Skin of body (tissue), 3 donors: ENCODE data around the gene ERCC3. TPM values are rescaled to one million over a fixed set of nuclear protein-coding genes. Genes with fewer than 3 reads are reported as not detected.
A peak's percentile ranks its signal among the peaks of the same experiment; 100 is the strongest.
"Not testable (repeated sequence)": the region's sequence is repeated elsewhere in the genome, so short reads cannot be mapped to it uniquely, and the experiment has no call there.

Experiments used
- DNase-seq: peaks from one replicate; lab custom pipeline; 2025; lab: John Stamatoyannopoulos, UW
- small RNA-seq: library from RNA; depleted of rRNA; stranded (forward); fragments of <200 nt; gene quantifications from one replicate; pipeline ENCODE3, GENCODE V24; 2014; ENCODE audit warnings: low replicate concordance
- total RNA-seq: library from RNA; depleted of rRNA; stranded (reverse); fragments of >200 nt; gene quantifications from one replicate; pipeline ENCODE4 v1.2.3, GENCODE V29; 2014

ERCC3 gene
- total RNA-seq, 1 donor from 2014 or later: 30.6 TPM

- DNase-seq: no peak
These were observed 67.3 kb downstream of the ERCC3 start for GRCh38 chr2:127226520-127227263.

GRCh38 chr2:127226132-127226519 lies 67.8 kb downstream of the ERCC3 start:
- no peak for DNase-seq

- DNase-seq: no peak
These were observed 68.6 kb downstream of the ERCC3 start for GRCh38 chr2:127225186-127225960.

- not testable (repeated sequence) for DNase-seq
These were observed 69.8 kb downstream of the ERCC3 start for GRCh38 chr2:127224135-127224534.

GRCh38 chr2:127220768-127221527 lies 73.0 kb downstream of the ERCC3 start:
- DNase-seq: no peak

- peak; percentile 32 for DNase-seq
These were observed 73.7 kb downstream of the ERCC3 start, which contains the start of gene CYP27C1 for GRCh38 chr2:127220102-127220767. Gene CYP27C1, minus strand, starts transcription at chr2:127220299. Its CDS starts 29 bp downstream, at chr2:127220270.

- peak; percentile 24 for DNase-seq
These were observed 74.5 kb downstream of the ERCC3 start for GRCh38 chr2:127219171-127220070.

- no peak for DNase-seq
These were observed 75.2 kb downstream of the ERCC3 start for GRCh38 chr2:127218812-127219170.

GRCh38 chr2:127217470-127218325 lies 76.2 kb downstream of the ERCC3 start:
- no peak for DNase-seq

GRCh38 chr2:127216593-127216992 lies 77.4 kb downstream of the ERCC3 start:
- DNase-seq: no peak

- DNase-seq: no peak
These were observed 77.8 kb downstream of the ERCC3 start for GRCh38 chr2:127216095-127216494.

- DNase-seq: not testable (repeated sequence)
These were observed 79.7 kb downstream of the ERCC3 start for GRCh38 chr2:127214201-127214600.

- no peak for DNase-seq
These were observed 85.6 kb downstream of the ERCC3 start for GRCh38 chr2:127208313-127208712.

Small RNA genes lying within 50 kb of the gene (small RNA-seq; reads per million reads assigned to genes)
- gene RNU6-1147P: not detected

Other genes starting within 250 kb of the ERCC3 start
- 98.8 TPM for gene BIN1, start 187.0 kb downstream of the ERCC3 start, total RNA-seq
- 4.3 TPM for gene CYP27C1, start 73.8 kb downstream of the ERCC3 start, total RNA-seq
- 34.9 TPM for gene MAP3K2, start 93.8 kb upstream of the ERCC3 start, total RNA-seq
- gene PROC, start 124.3 kb upstream of the ERCC3 start, total RNA-seq: 0.39 TPM
- 36.2 TPM for gene IWS1, start 232.3 kb upstream of the ERCC3 start, total RNA-seq
- gene MYO7B, start 241.5 kb upstream of the ERCC3 start, total RNA-seq: 0.49 TPM